ENCODE results near the gene TMCO4.
"Not testable (repeated sequence)": the region's sequence is repeated elsewhere in the genome, so short reads cannot be mapped to it uniquely, and the experiment has no call there.

TMCO4 gene

DNA sequence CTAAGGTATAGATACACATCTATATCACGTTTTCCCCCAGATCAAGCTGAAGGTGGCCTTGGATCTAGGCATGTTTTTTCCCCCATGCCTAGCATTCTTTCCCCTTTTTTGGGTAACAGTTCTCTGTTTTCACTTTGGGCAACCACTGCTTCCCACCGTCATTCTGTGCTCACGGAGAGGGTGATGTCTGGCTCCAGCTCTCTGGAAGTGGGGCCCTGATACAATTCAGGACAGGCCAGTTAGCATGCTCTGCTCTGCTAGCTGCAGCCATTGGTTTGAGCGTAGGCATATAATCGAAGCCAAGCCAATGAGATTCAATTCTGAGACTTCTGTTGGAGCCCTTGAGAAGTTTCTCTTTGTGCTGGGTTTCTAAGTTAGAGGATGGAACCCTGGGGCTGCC lies 17.4 kb upstream of the TMCO4 start:
- no peaks in the 10 kb centered on the region for H3K4me1 Mint-ChIP-seq
- no peak for DNase-seq (ENCODE audit: low spot score in 2 of 2)
- no peak for ATAC-seq
- H3K9me3 Mint-ChIP-seq = no peaks in the 10 kb centered on the region
- H3K36me3 Mint-ChIP-seq = no peaks in the 10 kb centered on the region
- no peak overlapping the region for H3K4me3 Mint-ChIP-seq
- H3K27ac Mint-ChIP-seq = no peak overlapping the region

DNA sequence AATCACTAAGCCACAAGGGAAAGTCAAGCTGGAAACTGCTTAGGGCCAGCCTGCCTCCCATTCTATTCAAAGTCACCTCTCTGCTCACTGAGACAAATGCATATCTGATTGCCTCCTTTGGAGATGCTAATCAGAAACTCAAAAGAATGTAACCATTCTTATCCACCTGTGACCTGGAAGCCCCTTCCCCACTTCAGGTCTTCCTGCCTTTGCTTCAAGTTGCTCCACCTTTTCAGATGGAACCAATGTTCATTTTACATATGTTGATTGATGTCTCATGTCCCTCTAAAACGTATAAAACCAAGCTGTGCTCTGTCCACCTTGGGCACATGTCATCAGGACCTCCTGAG lies 17.0 kb upstream of the TMCO4 start:
- ATAC-seq; H3K9me3 Mint-ChIP-seq; H3K36me3 Mint-ChIP-seq; H3K4me1 Mint-ChIP-seq; DNase-seq (ENCODE audit: low spot score in 2 of 2); H3K4me3 Mint-ChIP-seq; H3K27ac Mint-ChIP-seq: not testable (repeated sequence)

DNA sequence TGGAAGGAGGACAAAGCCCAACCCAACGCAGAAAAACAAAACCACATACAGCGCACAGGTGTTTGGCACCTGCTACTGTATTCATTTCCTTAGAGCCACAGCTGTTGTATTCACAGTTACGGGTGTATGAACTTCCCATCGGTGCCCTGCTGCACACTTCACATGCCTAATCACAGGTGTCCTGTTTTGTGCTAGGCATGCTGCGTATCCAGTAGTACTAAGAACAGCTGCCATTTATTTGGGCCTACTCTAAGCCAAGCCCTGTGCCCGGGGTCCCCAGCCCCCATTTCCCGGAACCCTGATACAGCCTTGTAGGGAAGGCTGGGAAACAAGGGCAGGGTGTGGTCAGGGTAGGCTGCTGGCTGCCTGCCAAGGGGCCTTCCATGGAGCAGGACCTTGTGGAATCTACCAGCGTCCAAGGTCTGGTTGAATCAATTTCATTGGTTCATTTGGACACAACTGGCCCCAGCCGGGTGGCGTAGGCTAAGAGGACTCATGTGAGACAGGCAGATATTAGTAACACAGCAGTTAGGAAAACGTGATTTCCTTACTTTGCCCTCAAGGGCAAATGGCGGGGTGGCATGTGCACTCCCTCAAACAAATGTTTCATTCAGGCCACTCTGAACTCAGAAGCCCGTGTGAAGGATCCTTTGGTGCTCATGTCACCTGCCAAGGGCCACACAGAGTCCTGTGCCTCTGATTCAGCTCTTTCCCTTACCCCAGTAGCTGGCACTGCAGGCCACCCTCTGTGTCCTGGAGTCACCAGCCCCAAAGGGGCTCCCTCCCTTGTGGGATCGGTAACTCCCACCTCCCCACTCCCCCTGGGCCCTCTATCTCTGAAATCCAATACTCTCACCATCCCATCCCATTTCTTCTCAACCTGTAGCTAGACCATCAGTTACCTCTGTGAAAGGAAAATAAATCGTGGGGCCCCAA lies 16.4 kb upstream of the TMCO4 start:
- no peak overlapping the region for H3K27ac Mint-ChIP-seq
- ATAC-seq = peak; percentile 42
- no peak overlapping the region for H3K4me3 Mint-ChIP-seq
- no peak for DNase-seq (ENCODE audit: low spot score in 2 of 2)
- H3K36me3 Mint-ChIP-seq = no peaks in the 10 kb centered on the region
- H3K4me1 Mint-ChIP-seq = no peaks in the 10 kb centered on the region
- no peaks in the 10 kb centered on the region for H3K9me3 Mint-ChIP-seq

DNA sequence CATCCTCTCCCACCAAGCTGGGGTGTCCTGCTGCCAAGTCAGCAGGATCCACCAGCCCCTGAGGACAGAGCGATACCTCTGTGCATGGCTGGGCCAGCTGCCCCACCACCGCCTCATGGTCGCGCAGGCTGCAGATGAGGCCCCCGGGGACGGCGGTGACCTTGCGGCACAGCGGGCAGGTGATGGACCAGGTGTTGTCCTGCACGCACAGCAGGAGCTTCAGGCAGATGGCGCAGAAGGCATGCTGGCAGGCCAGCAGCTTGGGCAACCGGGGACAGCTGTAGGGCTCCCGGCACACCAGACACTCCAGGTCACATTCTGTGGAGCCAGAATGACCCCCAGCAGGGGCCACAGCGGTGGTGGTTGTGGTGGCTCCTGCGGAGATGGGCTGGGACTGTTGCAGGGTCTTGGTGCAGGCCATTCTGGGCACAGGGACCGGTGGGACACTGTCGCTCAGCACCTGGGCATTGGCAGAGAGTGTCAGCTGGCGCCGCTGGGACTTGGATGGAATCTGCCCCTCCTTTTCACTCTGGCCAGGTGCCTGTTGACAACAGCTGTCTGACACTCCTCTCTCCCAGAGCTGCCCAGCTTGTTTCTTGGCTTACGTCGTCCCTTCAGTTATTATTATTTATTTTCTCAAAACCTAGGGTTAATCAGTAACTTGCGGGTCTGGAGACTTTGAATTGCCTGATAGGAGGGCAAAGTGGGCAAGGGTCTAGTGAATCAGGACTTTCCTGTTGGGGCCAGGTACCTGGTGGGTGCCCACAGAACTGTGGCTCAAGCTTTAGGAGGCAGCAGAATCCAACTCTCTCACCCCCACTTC lies 15.2 kb upstream of the TMCO4 start, which contains the start of gene RNF186:
RNF186 (minus strand) TSS at position 603 of the 823 bp plus-strand sequence; CDS start at position 421, 182 bp downstream.
- ATAC-seq (no peak), DNase-seq (ENCODE audit: low spot score in 2 of 2) (no peak)
- no peaks in the 10 kb centered on the region for H3K36me3 Mint-ChIP-seq
- H3K27ac Mint-ChIP-seq = peak within 1 kb of the TSS; percentile 32
- H3K4me1 Mint-ChIP-seq = no peaks in the 10 kb centered on the region
- H3K9me3 Mint-ChIP-seq = no peaks in the 10 kb centered on the region
- H3K4me3 Mint-ChIP-seq = no peak within 1 kb of the TSS

DNA sequence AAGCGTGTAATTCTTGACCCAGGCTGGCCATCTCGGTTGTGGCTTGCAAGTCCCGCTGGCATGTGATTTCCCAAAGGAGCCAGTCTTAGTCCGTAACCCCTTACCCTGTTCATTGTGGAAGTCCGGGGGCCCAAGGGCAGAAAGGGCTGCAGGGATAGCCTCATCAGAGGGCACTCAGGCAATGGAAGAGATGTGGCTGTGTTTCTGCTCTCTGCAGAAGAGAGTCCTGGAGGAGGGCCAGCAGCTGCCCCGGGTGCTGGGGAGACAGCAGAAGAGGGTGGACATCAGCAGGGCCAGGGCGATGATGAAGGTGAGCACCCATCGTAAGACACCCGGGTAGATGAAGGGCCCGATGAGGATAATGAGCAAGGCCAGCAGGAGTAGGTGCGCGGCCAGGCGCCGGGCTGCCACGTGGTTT lies 14.5 kb upstream of the TMCO4 start:
- H3K4me1 Mint-ChIP-seq = no peaks in the 10 kb centered on the region
- H3K9me3 Mint-ChIP-seq = no peaks in the 10 kb centered on the region
- DNase-seq (ENCODE audit: low spot score in 2 of 2) (no peak), ATAC-seq (no peak)
- no peak overlapping the region for H3K4me3 Mint-ChIP-seq
- H3K36me3 Mint-ChIP-seq = no peaks in the 10 kb centered on the region
- peak overlapping the region; percentile 32 for H3K27ac Mint-ChIP-seq

DNA sequence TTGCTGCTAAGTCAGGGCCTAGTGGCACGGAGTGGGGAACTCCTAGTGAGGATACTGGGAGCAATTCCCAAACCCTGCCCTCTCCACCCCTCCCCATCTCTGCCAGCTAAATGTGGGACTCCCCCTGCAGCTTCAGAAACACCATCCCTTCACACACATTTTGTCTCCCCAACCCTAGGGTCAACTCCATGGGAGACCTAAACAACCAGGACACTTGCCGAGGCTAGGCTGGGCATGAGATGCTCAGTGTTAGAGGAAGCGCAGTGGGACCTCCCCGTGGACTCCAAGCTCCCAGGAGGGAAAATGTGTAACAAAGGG lies 13.9 kb upstream of the TMCO4 start:
- H3K9me3 Mint-ChIP-seq = no peaks in the 10 kb centered on the region
- H3K36me3 Mint-ChIP-seq = no peaks in the 10 kb centered on the region
- DNase-seq (ENCODE audit: low spot score in 2 of 2) (no peak), ATAC-seq (no peak)
- no peak overlapping the region for H3K27ac Mint-ChIP-seq
- H3K4me3 Mint-ChIP-seq = no peak overlapping the region
- no peaks in the 10 kb centered on the region for H3K4me1 Mint-ChIP-seq

DNA sequence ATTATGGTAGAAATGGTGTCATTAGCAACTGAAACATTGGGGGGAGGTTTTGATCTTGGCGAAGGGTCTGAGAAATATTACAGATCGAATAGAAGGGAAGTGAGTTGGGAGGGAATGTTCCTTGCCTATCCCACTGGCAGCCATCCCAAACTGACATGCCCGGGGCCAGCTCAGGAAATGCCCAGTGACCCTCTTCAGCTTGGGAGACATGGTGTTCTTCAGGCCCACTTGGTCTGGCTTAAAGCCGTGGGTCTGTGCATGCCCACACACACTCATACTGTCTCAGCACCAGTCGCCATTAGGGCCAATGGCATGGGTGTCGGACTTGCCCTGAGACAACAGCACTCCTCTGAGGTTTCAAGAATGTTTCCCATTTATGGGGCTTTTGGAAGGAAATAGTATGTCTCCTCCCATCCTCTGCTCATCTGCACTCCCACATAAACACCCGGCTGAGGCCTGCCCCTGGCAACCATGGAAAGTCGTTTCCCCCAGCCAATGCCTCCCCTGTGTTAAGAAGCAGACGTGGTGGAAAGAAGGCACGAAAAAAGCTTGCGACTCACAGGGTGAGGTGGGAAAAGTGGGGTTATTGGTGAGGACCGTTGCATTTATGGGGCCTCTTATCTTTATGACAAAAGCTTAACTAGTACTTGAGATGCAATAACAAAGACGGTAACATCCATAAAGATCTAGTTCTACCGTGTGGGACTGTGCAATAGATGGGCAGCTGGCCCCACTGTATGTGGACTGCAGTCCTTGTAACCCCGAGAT lies 13.3 kb upstream of the TMCO4 start:
- no peak overlapping the region for H3K4me3 Mint-ChIP-seq
- no peaks in the 10 kb centered on the region for H3K9me3 Mint-ChIP-seq
- no peak for ATAC-seq
- H3K4me1 Mint-ChIP-seq = no peaks in the 10 kb centered on the region
- no peaks in the 10 kb centered on the region for H3K36me3 Mint-ChIP-seq
- DNase-seq (ENCODE audit: low spot score in 2 of 2) = no peak
- no peak overlapping the region for H3K27ac Mint-ChIP-seq

DNA sequence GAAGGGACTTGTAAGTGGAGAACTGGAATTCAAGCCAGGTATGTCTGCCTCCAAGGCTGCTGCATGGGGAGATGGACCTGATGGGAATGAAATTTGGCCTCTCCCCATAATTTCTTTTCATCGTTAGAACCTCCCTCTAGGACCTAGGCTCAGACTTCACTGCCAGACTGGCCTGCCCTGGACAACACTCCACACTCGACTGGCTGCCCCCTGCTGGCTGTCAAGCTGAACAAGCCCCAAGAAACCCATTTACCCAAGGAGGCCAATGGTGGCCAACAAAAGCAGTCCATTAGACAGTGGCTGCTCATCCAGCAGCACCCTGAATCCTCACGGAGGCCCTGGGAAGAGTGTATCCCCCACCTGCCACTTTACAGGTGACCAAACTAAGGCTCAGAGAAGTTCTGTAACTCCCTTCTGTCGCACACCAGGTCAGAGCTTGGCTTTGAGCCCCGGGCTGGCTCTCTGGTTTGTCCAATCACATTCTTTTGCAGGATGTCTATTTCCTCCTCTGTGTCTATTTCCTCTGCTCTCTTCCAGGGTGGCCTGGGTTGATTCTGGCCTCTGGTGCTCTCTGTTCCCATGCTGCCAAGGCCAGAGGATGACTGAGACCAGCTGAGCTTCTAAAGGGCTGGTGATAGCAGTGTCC lies 11.6 kb upstream of the TMCO4 start:
- H3K9me3 Mint-ChIP-seq = no peaks in the 10 kb centered on the region
- DNase-seq (ENCODE audit: low spot score in 2 of 2) = peak; percentile 38 to 67
- no peak overlapping the region for H3K4me3 Mint-ChIP-seq
- H3K36me3 Mint-ChIP-seq = no peaks in the 10 kb centered on the region
- H3K4me1 Mint-ChIP-seq = no peaks in the 10 kb centered on the region
- peak; percentile 78 for ATAC-seq
- no peak overlapping the region for H3K27ac Mint-ChIP-seq

DNA sequence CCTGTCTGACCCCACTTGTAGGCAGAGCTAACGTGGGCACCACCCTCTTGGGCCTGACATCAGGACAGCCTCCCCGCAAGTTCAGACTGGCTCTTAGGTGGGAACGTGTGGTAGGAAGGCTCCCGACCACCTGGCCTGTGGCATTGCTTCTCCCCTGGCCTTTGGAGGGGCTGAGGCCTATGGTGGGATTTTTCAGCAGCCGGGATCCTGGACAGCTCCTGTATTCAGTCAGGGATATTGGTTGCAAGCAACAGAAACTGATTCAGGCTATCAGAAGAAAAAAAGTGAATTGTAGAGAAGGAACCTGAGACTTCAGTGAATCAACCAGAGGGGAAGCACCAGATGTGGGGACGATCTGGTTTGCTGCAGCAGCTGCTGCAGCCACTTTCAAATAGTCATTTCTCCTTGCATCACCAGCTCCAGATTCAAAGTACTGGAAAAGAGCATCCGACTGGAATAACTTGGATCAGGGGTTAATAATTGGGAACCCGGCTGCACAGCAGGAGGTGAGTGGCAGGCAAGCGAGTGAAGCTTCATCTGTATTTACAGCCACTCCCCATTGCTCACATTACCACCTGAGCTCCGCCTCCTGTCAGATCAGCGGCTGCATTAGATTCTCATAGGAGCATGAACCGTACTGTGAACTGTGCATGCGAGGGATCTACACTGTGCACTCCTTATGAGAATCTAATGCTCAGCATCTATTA lies 9.5 kb upstream of the TMCO4 start:
- DNase-seq (ENCODE audit: low spot score in 2 of 2) (no peak), ATAC-seq (no peak)
- Mint-ChIP-seq H3K4me3 (no peak overlapping the region), H3K36me3 (no peaks in the 10 kb centered on the region), H3K4me1 (no peaks in the 10 kb centered on the region), H3K9me3 (no peaks in the 10 kb centered on the region), H3K27ac (no peak overlapping the region)

DNA sequence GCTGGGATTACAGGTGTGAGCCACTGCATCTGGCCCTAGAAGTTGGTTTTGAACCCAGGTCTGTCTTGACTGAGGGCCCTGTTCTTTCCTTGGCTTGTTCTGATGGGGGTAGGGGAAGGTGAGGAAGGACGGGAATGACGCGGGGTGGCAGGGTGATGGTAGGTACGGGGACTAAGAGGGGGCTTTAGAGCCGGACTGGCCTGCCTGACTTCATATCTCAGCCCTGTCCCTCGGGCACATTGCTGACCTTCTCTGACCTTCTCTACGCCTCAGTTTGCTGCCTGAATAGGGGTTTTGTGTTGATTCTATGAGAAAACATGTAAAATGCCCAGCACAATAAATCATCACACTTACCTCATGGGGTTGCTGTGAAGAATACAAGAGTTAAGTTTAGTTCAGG lies 8.6 kb upstream of the TMCO4 start:
- no peak for DNase-seq (ENCODE audit: low spot score in 2 of 2)
- Mint-ChIP-seq H3K36me3 (no peaks in the 10 kb centered on the region), H3K9me3 (no peaks in the 10 kb centered on the region), H3K4me1 (no peaks in the 10 kb centered on the region), H3K27ac (no peak overlapping the region), H3K4me3 (no peak overlapping the region)
- ATAC-seq = no peak

DNA sequence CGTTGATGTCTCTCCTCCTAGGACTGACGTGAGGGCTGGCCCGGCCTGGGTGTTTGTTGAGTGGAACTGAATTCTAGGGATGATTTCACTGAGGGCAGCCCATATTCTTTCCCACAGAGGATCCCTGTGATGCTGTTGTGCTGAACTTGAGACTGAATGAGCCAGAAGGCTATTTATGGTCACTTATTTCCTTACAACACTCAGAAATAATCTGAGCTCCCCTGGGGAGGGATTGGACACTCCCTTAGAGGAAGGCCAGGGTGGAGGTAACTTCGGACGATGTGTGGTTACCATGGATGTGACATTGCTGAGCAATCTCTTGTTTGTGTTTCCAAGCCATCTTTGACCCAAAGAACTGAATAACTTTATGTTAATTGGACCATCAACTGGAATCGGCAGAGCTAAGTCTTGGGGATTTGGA lies 5.1 kb upstream of the TMCO4 start:
- peaks cover 5% of the 10 kb centered on the region for H3K36me3 Mint-ChIP-seq
- no peak for DNase-seq (ENCODE audit: low spot score in 2 of 2)

DNA sequence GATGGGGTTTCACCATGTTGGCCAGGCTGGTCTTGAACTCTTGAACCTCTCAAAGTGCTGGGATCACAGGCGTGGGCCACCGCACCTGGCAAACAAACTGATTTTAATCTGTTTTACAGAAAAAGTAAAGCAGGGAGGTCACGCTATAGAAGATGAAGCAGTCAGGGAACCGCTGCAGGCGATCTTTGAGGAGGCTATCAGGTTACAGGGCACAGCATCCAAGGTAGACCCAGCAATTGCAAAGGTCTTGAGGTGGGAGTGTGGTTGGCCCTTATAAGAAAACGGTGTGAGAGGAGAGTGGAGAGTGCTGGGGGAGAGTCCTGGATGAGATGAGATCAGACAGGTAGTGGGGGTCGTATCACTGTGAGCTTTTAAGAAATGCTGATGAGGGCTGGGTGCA lies 2.6 kb upstream of the TMCO4 start:
- Mint-ChIP-seq H3K4me1 (peaks cover 32% of the 10 kb centered on the region), H3K4me3 (no peak overlapping the region), H3K36me3 (peaks cover 5% of the 10 kb centered on the region), H3K27ac (no peak overlapping the region), H3K9me3 (no peaks in the 10 kb centered on the region)
- ATAC-seq = no peak
- DNase-seq (ENCODE audit: low spot score in 2 of 2) = no peak

More for the DNA sequence above, 5.1 kb upstream of the TMCO4 start:
- Mint-ChIP-seq H3K27ac (no peak overlapping the region), H3K4me3 (no peak overlapping the region), H3K9me3 (no peaks in the 10 kb centered on the region), H3K4me1 (peaks cover 15% of the 10 kb centered on the region)
- no peak for ATAC-seq

DNA sequence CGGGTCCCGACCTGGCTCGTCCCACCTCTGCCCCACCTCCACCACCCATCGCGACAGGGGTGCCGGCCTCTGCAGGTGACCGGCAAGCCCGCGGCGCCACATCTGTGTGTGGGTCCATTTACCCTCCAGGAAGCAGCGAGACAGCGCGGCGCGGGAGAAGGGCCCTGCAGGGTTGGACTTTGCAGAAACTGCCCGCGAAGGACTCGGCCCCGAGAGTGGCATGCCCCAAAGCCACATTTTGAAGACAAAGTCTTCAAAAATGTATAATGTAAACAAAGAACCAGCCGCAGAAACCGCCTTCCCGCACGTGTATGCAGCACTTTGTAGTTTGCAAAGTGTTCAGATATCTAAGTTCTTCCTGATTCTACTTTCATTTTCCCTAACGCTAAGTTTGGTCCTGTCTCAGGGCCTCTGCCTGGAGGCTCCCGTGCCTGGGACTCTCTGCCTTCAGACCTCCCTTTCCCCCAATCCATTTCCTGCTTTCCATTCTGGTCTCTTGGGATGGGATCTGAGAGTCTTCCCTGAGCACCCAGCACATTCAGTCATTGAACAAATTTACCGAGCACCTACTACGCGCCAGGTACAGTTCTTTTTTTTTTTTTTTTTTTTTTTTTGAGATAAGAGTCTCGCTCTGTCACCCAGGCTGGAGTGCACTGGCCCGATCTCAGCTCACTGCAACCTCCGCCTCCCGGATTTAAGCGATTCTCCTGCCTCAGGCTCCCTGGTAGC lies 524 bp upstream of the TMCO4 start:
- Mint-ChIP-seq H3K9me3 (no peaks in the 10 kb centered on the region), H3K4me1 (peaks cover 37% of the 10 kb centered on the region), H3K36me3 (peaks cover 5% of the 10 kb centered on the region), H3K27ac (peak overlapping the region; percentile 97), H3K4me3 (peak overlapping the region; percentile 82)
- peak; percentile 69 for ATAC-seq
- peak; percentile 24 to 83 for DNase-seq (ENCODE audit: low spot score in 2 of 2)

Data from stimulated activated effector memory CD8-positive, alpha-beta T cell treated with anti-CD3 and anti-CD28 coated beads, Interleukin-12 subunit alpha, Interleukin-12 subunit beta, amount 100 ng/mL, for 72 hours (primary cell).